BLaER1 (cell line): Measurements from ENCODE around the gene KCNJ10.

ENCODE experiments used
- H3K27ac ChIP-seq: shearing (Covaris generic); formaldehyde crosslinking; 2 replicates; pipeline ENCODE4 v1.8.1; 2022
- H3K27me3 ChIP-seq: shearing (Covaris generic); formaldehyde crosslinking; 2 replicates; pipeline ENCODE4 v1.8.1; 2022
- H3K36me3 ChIP-seq: shearing (Covaris generic); formaldehyde crosslinking; 2 replicates; pipeline ENCODE4 v1.8.1; 2022
- H3K4me1 ChIP-seq: shearing (Covaris generic); formaldehyde crosslinking; 2 replicates; pipeline ENCODE4 v1.8.1; 2022
- H3K4me2 ChIP-seq: shearing (Covaris generic); formaldehyde crosslinking; 2 replicates; pipeline ENCODE4 v1.8.1; 2022
- H3K4me3 ChIP-seq: shearing (Covaris generic); formaldehyde crosslinking; 2 replicates; pipeline ENCODE4 v1.8.1; 2022
- H3K9ac ChIP-seq: shearing (Covaris generic); formaldehyde crosslinking; 2 replicates; pipeline ENCODE4 v1.8.1; 2022
- H3K9me3 ChIP-seq: shearing (Covaris generic); formaldehyde crosslinking; 2 replicates; pipeline ENCODE4 v1.8.1; 2022
- H4K20me1 ChIP-seq: shearing (Covaris generic); formaldehyde crosslinking; 2 replicates; pipeline ENCODE4 v1.8.1; 2022
- Cebpa-rat ChIP-seq: shearing (Covaris generic); IDR thresholded peaks from 2 replicates; pipeline ENCODE4 v1.8.1; 2022

Gene KCNJ10

DNA sequence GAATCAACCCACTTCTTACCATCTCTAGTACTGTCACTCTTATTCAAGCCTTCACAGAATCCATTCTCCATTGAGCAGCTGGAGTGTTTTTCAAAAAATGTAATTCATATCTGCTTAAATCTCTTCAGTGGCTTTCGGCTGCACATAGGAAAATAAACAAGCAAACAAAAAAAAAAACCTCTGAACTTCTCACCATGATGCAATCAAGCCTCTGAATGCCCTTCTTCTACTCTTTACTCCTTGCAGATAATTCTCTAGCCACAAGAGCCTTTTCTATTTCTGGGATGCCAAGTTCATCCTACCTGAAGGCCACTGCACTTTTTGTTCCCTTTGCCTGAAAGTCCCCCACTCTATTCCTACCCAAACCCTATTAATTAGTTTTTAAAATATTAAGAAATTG lies 52.4 kb downstream of the KCNJ10 start:
- Histone ChIP-seq H3K4me3 (no peak overlapping the region), H3K4me1 (no peaks in the 10 kb centered on the region), H4K20me1 (no peaks in the 10 kb centered on the region), H3K4me2 (no peak overlapping the region), H3K27me3 (no peaks in the 10 kb centered on the region), H3K9ac (no peak overlapping the region), H3K27ac (no peak overlapping the region), H3K9me3 (no peaks in the 10 kb centered on the region), H3K36me3 (no peaks in the 10 kb centered on the region)
- no peak for TF ChIP-seq Cebpa-rat

DNA sequence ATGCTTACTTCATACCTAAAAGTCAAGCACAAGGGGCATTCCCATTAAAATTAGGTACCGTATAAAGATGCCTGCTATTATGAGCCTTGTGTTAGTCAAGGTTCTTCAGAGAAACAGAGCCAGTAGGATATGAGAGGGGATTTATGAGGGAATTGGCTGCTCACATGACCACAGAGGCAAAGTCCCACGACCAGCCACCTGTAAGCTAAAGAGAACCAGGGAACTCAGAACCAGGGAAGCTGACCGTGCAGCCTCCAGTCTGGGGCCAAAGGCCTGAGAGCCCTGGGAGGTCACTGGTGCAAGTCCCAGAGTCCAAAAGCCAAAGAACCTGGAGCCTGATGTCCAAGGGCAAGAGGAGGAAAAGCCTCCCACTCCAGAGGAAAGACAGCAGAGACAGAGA lies 58.2 kb downstream of the KCNJ10 start:
- Histone ChIP-seq H3K9me3 (no peaks in the 10 kb centered on the region), H3K36me3 (no peaks in the 10 kb centered on the region), H3K27me3 (no peaks in the 10 kb centered on the region), H3K4me1 (no peaks in the 10 kb centered on the region), H3K27ac (no peak overlapping the region), H4K20me1 (no peaks in the 10 kb centered on the region), H3K9ac (no peak overlapping the region), H3K4me3 (no peak overlapping the region), H3K4me2 (no peak overlapping the region)
- no peak for TF ChIP-seq Cebpa-rat

DNA sequence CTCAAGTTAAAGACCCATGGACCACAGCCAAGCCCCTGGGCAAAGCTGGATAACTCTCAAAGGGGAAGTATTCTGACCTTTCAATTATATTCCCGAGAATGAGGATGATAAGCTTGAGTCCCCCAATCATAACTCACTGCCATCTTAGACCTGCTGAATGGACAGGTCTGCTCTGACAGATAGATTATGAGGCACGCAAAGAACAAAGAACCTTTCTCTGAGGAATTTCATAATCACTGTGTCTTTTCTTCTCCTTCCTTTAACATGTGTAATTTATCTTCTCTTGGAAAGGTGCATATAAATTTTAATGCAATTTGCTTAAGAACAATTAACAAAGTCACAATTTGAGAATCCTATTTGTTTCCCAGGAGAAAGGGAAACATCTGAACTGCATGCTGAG lies 60.2 kb downstream of the KCNJ10 start:
- Histone ChIP-seq H3K4me1 (no peaks in the 10 kb centered on the region), H3K36me3 (no peaks in the 10 kb centered on the region), H4K20me1 (no peaks in the 10 kb centered on the region), H3K9me3 (no peaks in the 10 kb centered on the region), H3K9ac (0 out of 2 replicates have a peak overlapping the region, but pooled peaks have one; percentile 1), H3K27me3 (no peaks in the 10 kb centered on the region), H3K4me3 (no peak overlapping the region), H3K27ac (no peak overlapping the region), H3K4me2 (no peak overlapping the region)
- TF ChIP-seq Cebpa-rat: no peak

DNA sequence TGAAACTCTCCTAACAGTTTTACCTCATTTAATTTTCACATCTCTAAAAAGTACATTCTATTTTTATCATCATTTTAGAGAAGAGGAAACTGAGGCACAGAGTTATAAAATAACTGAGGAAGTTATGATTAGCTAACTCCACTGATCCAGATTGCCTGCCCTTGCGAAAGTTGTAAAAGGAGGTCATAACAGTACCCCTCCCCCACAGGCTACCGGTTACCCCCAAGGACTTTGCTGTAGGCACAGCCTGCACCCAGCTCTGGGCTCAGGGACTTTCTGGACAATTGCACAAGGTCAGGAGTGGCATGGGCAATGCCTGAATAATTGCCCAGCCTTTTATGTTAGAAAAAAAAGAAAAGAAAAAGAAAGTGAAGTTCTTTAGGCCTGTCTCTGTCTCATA lies 60.9 kb downstream of the KCNJ10 start:
- Histone ChIP-seq H3K27me3 (no peaks in the 10 kb centered on the region), H3K4me2 (no peak overlapping the region), H3K27ac (no peak overlapping the region), H3K4me3 (no peak overlapping the region), H4K20me1 (no peaks in the 10 kb centered on the region), H3K9me3 (no peaks in the 10 kb centered on the region), H3K36me3 (no peaks in the 10 kb centered on the region), H3K4me1 (no peaks in the 10 kb centered on the region), H3K9ac (no peak overlapping the region)
- no peak for TF ChIP-seq Cebpa-rat

DNA sequence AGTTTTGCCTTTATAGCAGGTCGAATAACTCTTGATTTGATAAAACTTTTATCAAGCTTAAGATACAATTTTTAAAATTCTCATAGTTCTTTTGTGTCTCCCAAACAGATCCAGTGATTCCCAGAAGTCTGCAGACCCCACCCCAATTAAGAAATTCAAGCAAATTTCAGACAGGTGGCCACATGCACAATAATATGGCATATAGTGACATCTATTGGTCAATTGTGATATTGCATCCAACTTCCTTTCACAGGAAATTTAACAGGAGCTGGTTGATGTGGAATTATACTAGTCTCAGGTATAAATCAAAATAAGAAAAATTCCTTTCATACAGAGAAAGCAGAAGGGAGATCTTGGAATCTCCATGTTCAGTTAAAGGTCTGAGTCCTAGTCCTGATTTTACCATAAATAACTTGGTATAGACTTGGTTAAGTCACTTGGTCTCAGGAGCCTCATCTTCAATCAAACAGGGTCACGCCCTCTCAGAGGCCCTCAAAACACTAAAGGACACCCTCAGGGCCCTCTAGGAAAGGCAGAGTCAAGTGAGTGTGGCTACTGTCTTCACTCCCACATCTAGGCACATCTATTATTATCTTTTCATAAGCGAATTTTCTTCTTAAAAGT lies 62.3 kb downstream of the KCNJ10 start:
- Histone ChIP-seq H3K27me3 (no peaks in the 10 kb centered on the region), H3K4me2 (no peak overlapping the region), H3K9me3 (no peaks in the 10 kb centered on the region), H3K4me1 (no peaks in the 10 kb centered on the region), H3K36me3 (no peaks in the 10 kb centered on the region), H3K4me3 (no peak overlapping the region), H4K20me1 (no peaks in the 10 kb centered on the region), H3K9ac (no peak overlapping the region), H3K27ac (no peak overlapping the region)
- no peak for TF ChIP-seq Cebpa-rat

DNA sequence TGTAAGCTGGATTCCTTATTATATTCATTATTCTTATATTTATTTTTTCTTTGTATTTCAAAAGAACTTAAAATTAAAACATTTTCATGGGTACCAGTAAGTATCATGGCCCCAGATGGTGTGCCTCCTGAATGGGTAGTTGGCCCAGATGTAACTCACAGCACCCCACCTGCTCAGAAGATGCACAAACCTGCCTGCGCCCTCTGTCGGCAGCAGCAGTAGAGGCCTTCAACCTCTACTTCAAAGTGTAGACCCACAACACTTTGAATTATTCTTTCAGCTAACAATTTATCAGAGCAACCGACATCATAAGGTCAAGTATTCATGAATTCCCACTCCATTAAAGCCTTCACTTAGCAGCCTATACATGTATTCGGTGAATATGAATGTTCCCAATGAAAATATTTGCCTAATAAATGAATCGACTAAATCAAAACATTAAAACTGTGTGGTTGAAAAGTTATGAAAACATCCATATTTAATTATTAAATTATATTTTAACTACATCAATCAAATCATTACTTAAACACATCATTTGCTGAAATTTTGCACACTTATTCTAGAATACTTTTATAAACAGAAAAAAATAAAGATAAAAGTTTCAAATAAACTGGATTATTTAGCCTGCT lies 63.5 kb downstream of the KCNJ10 start:
- no peaks in the 10 kb centered on the region for H3K27me3 ChIP-seq

DNA sequence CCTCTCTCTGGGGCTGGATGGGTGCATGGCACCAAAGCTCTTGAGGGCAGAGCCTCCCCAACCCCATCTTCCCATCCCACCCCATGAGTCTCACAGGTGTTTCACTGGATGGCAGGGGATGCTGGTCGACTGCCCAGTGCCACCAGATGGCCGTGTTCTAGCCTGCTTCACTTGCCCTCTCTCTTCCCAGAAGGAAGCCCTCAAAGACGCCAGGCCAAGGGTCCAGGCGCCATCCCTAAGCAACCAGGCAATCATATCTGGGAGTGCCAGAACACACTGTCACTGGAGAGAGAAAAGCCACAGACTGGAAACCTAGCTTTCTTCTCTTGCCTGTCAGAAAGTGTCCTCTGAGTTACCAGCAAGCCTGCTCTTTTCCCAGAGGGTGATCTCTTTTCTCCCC lies 64.9 kb downstream of the KCNJ10 start:
- H3K27me3 ChIP-seq: no peaks in the 10 kb centered on the region
- no peaks in the 10 kb centered on the region for H4K20me1 ChIP-seq
- no peaks in the 10 kb centered on the region for H3K36me3 ChIP-seq
- no peak overlapping the region for H3K9ac ChIP-seq
- H3K4me1 ChIP-seq: no peaks in the 10 kb centered on the region
- no peak overlapping the region for H3K4me3 ChIP-seq
- no peak overlapping the region for H3K4me2 ChIP-seq
- TF ChIP-seq Cebpa-rat: no peak
- no peaks in the 10 kb centered on the region for H3K9me3 ChIP-seq
- H3K27ac ChIP-seq: no peak overlapping the region

More for the DNA sequence above, 63.5 kb downstream of the KCNJ10 start:
- H3K4me2 ChIP-seq: no peak overlapping the region
- H4K20me1 ChIP-seq: no peaks in the 10 kb centered on the region
- no peak for TF ChIP-seq Cebpa-rat
- no peak overlapping the region for H3K27ac ChIP-seq
- no peaks in the 10 kb centered on the region for H3K9me3 ChIP-seq
- H3K36me3 ChIP-seq: no peaks in the 10 kb centered on the region
- no peak overlapping the region for H3K9ac ChIP-seq
- H3K4me1 ChIP-seq: no peaks in the 10 kb centered on the region
- no peak overlapping the region for H3K4me3 ChIP-seq

DNA sequence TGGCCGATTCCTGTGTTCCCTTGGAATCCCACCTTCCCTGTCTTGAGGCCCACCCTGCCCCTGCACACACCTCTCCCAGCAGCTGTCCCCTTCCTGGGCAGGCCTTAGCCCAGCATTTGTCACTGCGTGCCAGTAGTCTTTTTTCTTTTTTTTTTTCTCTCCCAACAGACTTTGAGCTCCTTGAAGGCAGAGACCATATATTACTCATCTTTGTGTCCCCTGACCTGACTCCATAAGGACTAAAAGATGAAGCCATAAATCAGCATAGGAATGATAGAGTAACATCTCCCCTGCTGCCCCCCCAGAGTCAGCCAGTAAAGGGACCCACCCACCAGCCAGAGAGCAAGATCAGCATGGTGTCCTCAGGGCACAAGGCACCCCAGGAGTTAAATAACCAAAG lies 65.5 kb downstream of the KCNJ10 start:
- Histone ChIP-seq H3K9me3 (no peaks in the 10 kb centered on the region), H3K27me3 (no peaks in the 10 kb centered on the region), H4K20me1 (no peaks in the 10 kb centered on the region), H3K4me1 (no peaks in the 10 kb centered on the region), H3K27ac (no peak overlapping the region), H3K4me2 (no peak overlapping the region), H3K4me3 (no peak overlapping the region), H3K9ac (no peak overlapping the region), H3K36me3 (no peaks in the 10 kb centered on the region)
- no peak for TF ChIP-seq Cebpa-rat

DNA sequence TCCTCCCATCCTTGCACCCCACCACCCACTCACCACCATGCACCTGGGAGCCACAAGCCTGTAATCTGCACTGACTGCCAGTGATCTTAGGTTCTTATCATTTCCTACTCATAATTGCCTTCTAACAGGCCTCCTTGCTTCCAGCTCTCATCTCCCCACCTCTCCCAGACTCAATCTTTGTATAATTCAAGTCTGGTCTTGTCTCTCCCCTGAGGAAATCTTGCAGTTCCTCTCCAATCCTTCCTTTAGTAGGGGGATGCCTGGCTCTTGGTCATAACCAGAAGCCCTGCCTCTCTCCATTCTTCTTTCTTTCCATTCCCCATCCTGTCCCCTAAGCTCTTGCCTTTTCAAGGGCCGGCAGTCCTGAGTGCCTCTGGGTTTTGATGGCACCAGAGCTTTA lies 66.0 kb downstream of the KCNJ10 start:
- no peaks in the 10 kb centered on the region for H3K4me1 ChIP-seq
- H3K36me3 ChIP-seq: no peaks in the 10 kb centered on the region
- no peaks in the 10 kb centered on the region for H3K9me3 ChIP-seq
- H3K27ac ChIP-seq: no peak overlapping the region
- H4K20me1 ChIP-seq: no peaks in the 10 kb centered on the region
- H3K9ac ChIP-seq: no peak overlapping the region
- H3K4me3 ChIP-seq: no peak overlapping the region
- H3K27me3 ChIP-seq: no peaks in the 10 kb centered on the region
- no peak for TF ChIP-seq Cebpa-rat
- no peak overlapping the region for H3K4me2 ChIP-seq

DNA sequence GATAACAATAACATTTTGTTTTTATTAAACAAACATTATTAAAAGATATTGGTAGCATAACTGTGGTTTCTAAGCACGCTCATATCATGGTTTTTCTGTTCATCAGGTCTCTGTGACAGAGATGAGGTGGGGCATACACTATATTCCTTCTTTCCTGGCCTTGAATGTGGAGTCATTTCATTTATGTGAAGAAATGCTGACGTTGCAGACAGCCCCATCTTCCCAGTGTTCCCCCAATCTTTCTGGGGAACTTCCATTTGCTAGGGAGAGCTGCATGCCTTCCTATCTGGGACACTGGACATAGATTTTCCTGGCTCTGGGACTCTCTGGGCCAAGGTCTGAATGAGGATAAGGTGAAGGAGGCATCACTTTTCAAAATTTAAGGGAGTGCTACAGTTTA lies 68.5 kb downstream of the KCNJ10 start:
- no peaks in the 10 kb centered on the region for H3K4me1 ChIP-seq
- no peaks in the 10 kb centered on the region for H3K27me3 ChIP-seq
- no peak for TF ChIP-seq Cebpa-rat
- no peak overlapping the region for H3K4me3 ChIP-seq
- H4K20me1 ChIP-seq: no peaks in the 10 kb centered on the region
- H3K4me2 ChIP-seq: no peak overlapping the region
- no peak overlapping the region for H3K9ac ChIP-seq
- no peaks in the 10 kb centered on the region for H3K36me3 ChIP-seq
- H3K27ac ChIP-seq: no peak overlapping the region
- H3K9me3 ChIP-seq: no peaks in the 10 kb centered on the region

DNA sequence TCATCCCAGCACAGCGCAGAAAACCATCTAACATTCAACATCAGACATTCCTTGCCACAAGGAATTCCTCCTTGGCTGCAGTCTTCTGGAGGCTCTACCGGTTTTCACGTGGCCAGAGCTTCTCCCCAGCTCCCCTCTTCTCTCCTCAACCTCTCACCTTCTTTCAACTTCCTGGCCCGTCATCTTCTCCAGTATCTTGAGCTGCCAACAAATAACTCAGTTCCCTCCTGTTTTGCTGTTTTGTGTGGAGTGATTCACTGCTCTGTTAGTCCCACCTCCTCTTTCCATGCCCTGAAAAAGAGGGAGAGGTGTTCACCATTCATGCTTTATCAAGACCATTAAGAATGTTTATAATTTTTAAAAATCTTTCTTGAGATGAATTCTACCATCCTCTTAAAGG lies 70.8 kb downstream of the KCNJ10 start:
- no peaks in the 10 kb centered on the region for H3K36me3 ChIP-seq
- no peak overlapping the region for H3K27ac ChIP-seq
- H3K9me3 ChIP-seq: no peaks in the 10 kb centered on the region
- no peaks in the 10 kb centered on the region for H3K4me1 ChIP-seq
- H3K27me3 ChIP-seq: no peaks in the 10 kb centered on the region
- H3K4me3 ChIP-seq: no peak overlapping the region
- H4K20me1 ChIP-seq: no peaks in the 10 kb centered on the region
- TF ChIP-seq Cebpa-rat: no peak
- no peak overlapping the region for H3K9ac ChIP-seq
- no peak overlapping the region for H3K4me2 ChIP-seq
